Measurements from ENCODE around the gene ZNF598.

GRCh38 chr16:2037115-2037514 is 27.5 kb upstream of the ZNF598 start:
- no peak for TF ChIP-seq FOXA1 (IDR thresholded peaks at IDR 0.05)
- no peak for TF ChIP-seq SP1 (IDR thresholded peaks at IDR 0.05)
- TF ChIP-seq BHLHE40 (IDR thresholded peaks at IDR 0.05; ENCODE audit: borderline replicate concordance): no peak
- no peak for TF ChIP-seq SUZ12 (IDR thresholded peaks at IDR 0.05)
- no peak for TF ChIP-seq CTBP1 (IDR thresholded peaks at IDR 0.05; ENCODE audit: borderline replicate concordance)
- TF ChIP-seq PKNOX1 (IDR thresholded peaks at IDR 0.05): no peak
- TF ChIP-seq FOXM1 (IDR thresholded peaks at IDR 0.05; ENCODE audit: borderline replicate concordance): no peak
- TF ChIP-seq LEF1 (IDR thresholded peaks at IDR 0.05; ENCODE audit: borderline replicate concordance): no peak
